Measurements from ENCODE around the gene RAE1.

Gene RAE1

DNA sequence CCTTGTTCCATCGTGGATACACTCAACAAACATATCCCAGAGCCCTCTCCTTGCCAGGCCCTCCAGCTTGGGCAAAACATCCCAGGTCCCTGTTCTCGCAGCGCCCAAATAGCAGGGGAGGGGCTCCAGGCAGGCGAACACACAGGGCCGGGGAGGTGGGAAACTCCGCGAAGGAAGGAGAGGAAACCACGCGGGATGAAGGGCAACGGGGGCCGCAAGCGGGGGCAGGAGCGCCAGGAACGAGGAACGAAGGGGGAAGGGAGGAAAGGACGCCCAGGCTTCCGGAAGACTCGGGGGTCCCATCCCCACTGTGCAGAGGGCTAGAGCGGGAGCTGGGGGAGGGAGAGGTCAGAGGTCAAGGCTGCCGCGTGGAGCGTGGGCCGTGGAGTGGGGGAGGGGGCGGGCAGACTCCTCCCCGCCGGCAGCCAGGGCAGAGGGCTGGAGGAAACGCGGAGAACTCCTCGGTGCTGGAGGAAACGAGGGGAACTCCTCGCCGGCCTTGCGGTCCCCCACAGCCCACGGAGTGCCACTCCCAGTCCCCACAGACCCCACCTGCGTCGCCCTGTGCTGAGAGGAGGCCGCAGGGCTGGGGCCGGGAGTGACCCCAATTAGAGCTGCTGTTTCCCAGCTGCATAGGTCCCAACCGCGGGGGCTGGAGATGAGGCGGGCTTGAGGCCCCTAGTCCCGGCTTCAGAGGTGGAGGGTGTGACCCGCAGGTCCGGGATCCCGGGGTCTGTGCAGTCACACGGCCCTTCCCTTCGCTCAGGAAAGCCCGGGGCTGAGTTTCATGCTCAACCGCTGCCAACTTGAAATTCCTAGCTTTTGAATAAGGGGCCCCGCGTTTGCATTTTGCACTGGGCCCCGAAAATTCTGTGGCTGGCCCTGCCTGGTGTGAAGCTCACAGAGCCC is 38.9 kb downstream of the RAE1 start:
- DNase-seq: no peak

DNA sequence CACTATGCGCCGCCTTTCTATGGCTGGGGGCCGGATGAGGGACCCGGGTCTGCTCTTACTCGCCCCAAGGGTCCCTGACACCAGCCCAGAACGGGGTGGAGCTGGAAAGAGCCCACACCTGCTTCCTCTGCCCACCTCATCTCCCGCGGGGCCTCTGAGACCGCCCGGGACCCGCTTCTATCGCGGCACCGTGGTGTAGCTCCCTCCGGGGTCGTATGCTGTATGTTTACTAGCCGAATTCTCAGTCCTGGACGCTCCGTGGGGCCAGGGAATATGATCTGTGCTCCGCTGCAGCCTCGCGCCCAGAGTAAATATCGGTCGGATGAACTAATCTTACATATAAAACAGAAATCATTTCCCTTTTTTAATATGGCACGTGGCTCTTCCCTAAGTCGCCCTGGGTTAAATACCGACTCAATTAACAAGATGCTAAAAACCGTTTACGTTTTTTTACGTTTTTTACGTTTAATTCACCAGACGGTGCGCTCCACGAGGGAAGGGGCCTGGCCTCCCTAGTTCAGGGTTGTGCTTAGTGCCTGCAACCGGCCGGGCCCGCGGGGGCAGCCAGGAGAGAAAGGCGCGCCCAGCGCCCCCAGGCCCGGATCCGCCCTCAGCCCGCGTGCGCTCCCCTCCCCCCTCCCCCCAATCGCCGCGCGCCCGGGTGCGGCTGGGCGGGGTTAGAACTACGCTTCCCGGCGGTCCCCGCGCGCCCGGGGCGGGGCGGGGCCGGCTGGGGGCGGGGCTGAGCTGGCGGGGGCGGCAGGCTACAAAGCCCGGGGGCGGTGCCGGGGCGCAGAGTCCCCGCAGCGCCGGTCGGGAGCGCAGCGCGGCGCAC is 39.8 kb downstream of the RAE1 start, which contains the start of gene RBM38:
RBM38 (plus strand) TSS at position 793 of the 835 bp plus-strand sequence. CDS start 186 bp downstream, outside the sequence.
- DNase-seq: peak; percentile 86

GRCh38 chr20:57391439-57392301 is 40.6 kb downstream of the RAE1 start:
- no peak for DNase-seq

- DNase-seq: no peak
These were observed 41.6 kb downstream of the RAE1 start for GRCh38 chr20:57392512-57393271.

DNA sequence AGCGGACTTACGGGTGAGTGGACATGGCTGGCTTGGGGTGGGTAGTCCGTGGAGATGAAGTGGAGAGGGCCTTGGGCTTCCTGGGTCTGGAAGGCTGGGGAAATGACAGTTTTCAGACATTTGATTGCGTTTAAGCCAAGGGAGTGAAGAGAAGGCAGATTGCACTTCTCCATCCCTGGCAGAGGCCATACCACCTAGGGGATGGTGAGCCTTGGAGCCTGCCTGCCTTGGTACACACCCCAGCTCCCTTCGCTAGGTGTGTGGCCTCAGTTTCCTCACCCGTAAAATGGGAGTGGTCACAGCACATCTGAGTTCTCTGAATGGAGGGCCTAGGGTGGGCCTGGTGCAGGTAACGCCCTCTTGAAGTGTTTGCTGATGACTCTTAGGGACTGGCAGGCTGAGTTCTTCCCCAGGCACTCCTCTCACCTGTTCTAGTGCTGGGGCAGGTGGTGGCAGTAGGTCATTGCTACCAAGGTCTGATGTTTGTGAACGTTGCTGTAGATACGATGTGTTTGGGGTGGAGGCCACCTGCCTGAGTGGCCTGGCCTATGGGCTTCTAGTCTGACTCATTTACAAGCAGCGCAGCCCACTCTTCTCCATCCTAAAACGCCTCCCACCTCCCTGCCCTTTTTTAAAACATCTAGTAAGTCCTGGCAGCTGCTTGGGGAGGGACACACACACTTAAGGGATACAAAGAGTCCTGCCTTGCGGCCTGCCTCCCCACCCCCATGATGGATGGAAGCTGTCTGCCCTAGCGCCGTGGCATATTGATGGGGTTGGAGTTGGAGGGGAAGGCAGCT is 42.5 kb downstream of the RAE1 start:
- no peak for DNase-seq

- DNase-seq: no peak
These were observed 43.3 kb downstream of the RAE1 start for GRCh38 chr20:57394121-57395082.

GRCh38 chr20:57395111-57395966 is 44.3 kb downstream of the RAE1 start:
- no peak for DNase-seq

- DNase-seq: no peak
These were observed 45.3 kb downstream of the RAE1 start for GRCh38 chr20:57396212-57396983.

DNA sequence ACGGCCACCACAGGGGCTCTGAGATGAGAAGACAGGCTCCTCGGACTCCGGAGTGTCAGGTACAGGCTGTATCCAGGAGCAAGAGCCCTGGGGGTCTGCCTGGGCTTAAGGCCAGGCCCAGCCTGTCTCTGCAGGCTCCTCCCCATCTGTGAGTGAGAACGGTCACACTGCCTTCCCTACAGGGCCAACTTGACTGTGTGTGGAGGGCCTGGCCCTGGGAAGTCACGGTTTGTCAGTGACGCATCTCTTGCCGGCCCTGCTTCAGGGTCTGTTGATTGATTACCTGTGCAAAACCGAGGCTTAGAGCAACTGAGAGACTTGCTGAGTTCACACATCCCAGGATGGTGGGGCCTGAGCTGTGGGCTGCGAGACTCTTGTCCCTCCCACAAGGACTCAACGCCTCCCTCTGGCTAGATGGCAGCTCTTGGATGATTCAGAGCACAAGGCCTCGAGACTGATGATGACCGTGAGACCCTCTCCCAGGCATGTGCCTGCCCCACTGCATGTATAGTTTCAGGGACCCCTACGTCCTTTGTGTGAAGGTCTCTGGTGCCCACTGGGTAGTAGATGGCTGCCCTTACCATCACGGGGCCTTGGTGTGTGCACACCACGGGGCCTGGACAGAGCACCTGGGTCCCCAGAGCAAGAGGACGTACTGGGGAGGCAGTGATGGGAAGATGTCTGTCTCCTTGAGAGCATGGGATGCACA is 46.1 kb downstream of the RAE1 start:
- DNase-seq: no peak

GRCh38 chr20:57397693-57398108 is 46.6 kb downstream of the RAE1 start:
- no peak for DNase-seq

GRCh38 chr20:57398231-57398821 is 47.3 kb downstream of the RAE1 start:
- DNase-seq: no peak

DNA sequence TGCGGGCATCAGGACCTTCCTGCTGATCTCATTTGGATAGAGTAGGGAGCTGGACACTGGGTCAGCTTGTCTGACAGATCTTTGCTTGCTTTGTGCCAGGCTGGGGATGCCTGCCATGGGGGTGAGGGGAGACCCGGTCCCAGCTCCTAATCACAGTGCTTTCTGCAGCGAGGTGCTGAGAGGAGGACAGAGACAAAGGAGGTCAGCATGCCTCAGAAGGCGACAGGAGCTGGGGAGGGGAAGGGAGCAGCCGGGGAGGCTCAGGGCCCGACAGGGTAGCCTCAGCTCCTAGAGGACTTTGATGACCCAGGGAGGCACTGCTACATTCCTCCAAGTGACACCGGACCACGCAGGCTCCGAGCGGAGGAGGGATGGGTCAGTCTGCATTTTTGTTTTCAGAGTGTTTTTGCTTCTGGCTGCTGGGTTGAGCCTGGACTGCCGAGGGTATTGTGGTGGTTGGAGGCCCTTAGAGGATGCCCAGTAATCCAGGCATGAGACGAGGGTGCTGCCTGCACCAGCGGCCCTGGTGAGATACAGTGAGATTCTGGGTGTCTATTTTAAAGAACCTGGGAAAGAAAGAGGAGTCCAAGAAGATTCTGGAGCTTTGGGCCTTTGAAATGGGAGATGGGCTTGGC is 48.0 kb downstream of the RAE1 start:
- DNase-seq: no peak

DNA sequence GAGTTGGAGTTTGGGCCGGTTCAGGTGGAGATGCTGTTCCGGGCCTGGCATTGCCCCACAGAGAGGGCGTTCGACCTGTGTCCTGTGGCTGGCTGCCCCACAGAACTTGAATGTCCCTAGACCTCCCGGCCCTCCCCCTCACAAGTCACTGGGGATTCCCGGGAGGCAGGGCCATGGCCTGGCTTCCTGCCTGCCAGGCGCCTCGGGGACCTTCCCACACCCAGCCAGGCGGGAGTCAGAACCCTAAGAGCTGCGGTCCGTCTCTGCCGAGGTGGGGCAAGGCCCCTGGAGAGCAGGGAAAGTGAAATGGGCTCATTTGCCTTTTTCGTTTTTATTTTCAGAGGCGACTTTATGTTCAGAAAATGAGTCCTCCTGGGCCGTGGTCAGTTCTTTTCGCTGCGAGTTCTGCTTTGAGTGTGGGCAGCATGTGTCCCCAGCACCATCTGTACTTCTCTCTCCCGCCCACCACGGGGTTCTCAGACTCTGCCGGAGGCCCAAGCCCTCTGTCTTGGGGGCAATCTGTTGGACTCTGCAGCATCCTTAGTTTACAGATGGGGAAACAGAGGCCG is 48.6 kb downstream of the RAE1 start:
- DNase-seq: no peak

GRCh38 chr20:57400231-57400701 is 49.2 kb downstream of the RAE1 start:
- DNase-seq: no peak

GRCh38 chr20:57400821-57401564 is 49.9 kb downstream of the RAE1 start:
- DNase-seq: no peak
